Stimulated activated CD8-positive, alpha-beta memory T cell treated with anti-CD3 and anti-CD28 coated beads, Interleukin-7, amount 100 ng/mL, for 4 hours (primary cell): ENCODE results near the gene NETO2.

Experiments used
- DNase-seq, 2 donors: peaks; one replicate each; pipeline ENCODE4 v3.0.0-alpha.2; 2020; ENCODE audit warnings: low read depth in 2 of 2

The NETO2 gene

DNA sequence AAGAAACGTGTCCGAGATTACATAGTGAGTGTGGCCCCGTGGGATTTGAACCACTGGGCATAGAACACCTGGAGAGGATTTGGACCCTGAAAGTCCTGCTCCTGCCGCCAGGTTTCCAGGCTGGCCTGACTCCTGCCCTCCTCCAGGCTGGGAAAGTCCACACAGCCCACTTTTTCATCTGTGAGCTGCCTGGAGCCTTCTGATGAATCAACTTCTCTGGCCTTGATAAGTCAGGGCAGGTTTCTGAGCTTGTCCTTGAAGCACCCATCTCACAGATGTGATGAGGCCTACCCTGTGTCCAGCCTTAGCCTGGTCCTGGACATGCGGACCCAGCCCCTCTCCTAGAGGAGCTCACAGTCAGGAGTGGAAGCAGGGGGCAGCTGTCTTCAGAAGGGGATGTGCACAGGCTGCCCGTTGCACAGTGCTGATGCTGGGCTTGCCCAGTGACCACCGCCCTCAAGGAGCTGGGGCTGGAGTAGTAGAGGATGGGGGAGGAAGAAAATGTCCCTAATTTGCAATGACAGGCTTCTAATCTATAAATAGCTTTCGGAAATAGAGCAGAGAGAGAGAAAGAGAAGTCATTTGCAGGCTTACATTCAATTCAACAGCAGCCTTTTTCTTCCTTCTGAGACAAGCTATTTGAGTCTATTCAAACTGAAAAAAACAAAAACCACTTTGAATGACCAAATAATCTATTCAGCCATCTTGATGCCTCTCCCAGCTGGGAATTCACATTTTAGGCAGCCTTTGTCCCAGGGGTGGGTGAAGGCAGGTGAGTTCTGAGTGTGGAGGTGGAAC, 96.8 kb downstream of the NETO2 start:
- DNase-seq, result no peak

DNA sequence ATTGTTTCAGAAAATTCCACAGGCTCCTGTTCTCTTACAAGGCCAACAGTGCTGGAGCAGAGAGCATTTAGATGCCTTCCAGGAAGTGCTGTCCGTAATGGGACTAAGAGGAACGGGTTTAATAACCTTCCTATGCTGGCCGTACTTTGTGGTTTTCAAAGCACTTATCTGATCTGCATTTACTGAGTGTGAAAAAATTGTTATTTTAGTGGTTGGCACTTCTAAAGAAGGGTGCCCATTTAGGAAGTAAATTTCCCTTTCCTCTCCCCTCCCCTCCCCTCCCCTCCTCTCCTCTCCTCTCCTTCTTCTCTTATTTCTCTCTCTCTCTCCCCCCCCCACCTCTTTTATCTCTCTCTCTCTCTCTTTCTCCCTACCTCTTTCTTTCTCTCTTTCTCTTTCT, 98.3 kb downstream of the NETO2 start:
- no peak for DNase-seq

DNA sequence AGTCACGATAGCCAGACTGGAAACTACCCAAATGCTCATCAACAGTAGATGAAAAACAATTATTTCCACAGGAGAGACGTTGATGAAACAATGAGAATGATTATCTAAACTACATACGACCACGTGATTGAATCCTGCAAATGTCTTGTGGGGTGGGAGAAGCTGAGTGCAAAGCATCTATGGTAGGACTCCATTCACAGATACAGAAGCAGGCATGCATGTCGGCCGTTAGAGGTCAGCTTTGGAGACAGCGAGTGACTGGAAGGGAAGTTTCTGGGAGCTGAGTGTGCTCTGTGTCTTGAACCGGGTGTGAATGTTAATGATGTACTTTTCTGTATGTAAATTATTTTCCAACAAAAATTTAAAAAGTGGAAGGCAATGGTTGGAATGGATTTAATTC, 98.7 kb downstream of the NETO2 start:
- DNase-seq, result no peak

DNA sequence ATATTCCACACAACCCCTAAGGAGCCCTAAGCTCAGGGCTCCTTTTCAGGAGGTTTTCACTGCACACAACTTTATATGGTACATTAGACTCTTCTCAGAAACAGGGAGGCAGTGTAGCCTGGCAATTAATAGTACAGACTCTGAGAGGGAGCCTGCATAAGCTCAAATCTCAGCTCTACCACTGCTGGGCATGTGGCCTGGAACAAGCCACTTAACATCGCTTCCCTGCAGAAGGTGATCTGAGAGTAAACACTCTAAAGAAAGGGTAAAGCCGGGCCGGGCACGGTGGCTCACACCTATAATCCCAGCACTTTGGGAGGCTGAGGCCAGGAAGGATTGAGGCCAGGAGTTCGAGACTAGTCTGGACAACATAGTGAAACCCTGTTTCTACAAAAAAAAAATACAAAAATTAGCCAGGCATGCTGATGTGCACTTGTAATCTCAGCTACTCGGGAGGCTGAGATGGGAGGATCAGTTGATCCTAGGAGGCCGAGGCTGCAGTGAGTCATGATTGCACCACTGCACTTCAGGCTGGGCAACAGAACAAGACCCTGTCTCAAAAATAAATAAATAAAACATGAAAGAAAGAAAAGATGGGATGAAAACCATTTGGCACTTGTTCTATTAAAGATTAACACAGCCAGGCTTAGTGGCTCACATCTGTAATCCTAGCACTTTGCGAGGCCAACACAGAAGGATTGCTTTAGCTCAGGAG, 99.6 kb downstream of the NETO2 start:
- DNase-seq, result no peak

DNA sequence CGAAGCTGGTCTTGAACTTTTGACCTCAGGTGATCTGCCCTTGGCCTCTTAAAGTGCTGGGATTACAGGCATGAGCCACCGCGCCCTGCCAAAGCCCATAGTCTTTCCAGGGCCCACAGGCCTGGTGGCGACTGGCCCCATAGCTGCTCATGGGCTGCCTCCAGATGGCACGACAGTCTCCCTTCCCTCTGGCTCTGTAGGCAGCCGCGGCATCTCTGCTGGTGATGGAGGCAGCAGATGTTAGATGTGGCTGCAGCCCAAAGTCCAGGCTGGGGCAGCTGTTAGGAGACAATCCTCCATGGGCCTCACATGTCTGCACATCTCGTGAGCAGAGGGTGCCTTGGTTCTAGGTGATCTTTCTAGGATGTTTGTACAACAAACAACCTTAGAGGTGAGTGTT, 100.5 kb downstream of the NETO2 start:
- no peak for DNase-seq

DNA sequence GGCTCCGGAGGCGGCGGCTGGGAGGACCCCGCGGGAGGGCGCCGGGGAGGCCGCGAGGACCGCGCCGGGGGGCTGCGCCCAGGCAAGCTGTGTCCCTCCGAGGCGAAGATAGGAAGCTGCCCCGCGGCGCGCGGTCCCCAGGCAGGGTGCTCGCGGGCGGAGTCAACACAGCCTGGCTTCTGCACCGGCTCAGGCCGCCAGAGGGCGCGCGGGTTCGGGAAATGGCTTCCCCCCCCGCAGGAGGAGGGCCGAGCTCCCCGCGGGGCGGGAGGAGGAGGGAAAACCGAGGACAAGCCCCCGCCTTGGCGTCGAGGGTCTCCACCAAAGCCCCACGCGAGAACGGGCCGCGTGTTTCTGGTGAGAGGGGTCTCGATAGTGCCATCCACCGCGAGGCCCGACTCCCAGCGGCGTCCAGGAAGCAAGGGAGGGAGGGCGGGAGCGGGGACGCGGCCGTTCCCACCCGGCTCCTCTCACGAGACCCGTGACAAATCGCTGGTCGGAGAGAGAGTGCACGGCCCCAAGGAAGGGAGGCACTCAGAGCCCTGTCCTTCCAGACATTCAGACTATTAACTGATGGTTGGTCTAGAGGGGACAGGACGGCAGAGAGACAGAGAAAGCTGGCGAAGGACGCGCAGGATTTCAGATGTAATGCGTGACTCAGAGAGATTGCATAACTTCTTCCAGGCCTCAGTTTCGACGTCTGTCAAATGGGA, 105.8 kb downstream of the NETO2 start:
- DNase-seq, result peak; percentile 78 to 79

DNA sequence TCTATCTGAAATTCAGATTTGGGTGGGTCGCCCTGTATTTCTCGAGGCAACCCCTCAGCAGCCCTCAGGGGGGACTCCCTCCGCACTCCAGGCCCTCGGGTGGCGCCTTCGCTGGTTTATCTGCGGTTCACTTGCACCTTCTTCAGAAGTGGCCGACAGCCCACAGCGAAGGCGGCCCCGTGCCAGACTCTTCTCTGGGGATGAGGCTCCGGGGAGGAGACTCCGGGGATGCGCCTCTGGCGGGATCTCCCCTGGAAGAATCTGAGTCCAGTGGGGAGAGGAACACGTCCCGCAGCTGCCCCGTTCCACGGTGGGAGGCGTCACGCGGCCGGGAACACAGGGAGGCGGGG, 106.4 kb downstream of the NETO2 start:
- DNase-seq, result peak in 1 of 2 donors; percentile 6

DNA sequence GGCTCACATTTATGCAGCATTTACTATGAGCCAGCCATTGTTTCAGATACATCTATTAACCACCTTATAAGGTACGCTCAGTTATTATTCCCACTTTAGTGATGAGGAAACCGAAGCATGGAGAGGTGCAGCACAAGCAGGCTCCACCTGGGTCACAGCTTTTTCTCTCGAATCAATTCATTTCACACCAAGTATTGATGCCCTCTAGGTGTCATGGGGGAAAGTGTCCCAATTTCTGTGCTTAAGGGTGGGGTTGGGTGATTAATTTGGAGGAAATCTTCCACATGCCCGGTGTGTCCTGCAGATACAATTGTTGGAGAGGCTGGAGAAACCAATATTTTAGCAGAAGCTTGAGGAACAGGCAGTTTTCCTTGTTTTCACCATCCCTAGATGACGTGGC, 107.5 kb downstream of the NETO2 start:
- DNase-seq, result no peak

DNA sequence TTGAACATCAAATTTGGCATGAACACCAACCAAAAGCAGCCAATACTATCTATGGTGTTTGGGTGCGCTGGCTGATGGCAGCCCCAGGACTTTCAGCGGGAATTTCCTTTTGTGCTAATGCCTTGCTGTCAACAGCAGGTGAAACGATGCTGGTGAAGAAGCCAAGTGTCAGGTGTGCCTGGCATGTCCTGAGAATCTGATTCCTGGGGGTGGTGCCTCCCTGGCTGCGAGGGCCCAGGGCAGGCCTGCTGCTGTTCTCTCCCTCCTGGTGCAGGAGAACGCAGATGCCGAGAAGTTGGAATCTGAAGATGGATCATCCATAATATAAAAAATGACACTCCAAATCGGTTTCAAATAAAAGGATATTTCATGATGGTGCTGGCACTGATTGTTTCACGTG, 108.3 kb downstream of the NETO2 start:
- no peak for DNase-seq

DNA sequence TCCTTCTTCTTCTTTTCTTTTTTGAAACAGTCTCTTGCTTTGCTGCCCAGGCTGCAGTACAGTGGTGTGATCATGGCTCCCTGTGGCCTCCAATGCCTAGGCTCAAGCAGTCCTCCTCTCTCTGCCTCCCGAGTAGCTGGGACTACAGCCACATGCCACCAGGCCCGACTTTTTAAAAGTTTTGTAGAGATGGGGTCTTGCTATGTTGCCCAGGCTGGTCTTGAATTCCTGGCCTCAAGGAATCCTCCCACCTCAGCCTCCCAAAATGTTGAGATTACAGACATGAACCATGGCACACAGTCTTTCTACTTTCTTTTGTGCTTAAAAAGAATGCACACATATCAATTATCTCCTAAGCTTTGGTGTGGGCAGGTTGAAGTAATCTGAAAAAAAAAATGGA, 109.3 kb downstream of the NETO2 start:
- DNase-seq, result no peak

DNA sequence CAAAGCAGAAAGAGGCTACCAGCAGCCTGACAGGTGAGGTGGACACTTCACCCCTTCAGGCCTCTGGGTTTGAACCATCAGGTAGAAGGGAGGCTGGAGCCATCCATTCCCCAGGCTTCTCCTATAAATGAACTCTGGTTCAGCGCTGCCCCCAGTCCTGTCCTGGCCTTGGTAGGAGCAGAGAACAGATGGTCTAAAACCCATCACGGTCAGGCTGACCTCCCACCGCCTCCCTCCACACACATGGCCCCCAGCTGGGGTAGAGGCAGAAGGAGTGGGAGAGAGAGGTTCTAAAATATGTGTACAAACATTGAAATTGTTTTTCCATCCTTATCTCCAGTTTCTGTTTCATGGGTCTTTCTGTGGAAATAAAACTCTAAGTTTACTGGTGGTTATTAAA, 110.6 kb downstream of the NETO2 start:
- DNase-seq, result no peak

DNA sequence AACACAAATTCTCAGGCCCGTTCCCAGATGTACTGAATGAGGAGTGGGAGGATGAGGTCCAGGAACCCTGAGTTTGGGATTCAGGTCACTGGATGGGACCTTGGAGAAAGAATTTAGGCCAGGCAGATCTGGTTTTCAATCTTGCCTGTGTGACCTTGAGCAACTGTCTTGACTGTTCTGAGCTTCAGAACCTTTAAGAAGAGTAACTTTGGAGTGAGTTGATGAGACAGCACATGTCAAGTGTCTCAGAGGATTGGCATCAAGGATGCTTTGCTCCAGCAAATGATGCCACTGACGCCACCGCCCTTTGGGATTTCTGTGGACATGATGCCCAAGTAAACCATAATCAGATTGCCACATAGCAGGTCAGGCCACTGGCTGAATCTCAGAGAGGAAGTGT, 114.0 kb downstream of the NETO2 start:
- no peak for DNase-seq

DNA sequence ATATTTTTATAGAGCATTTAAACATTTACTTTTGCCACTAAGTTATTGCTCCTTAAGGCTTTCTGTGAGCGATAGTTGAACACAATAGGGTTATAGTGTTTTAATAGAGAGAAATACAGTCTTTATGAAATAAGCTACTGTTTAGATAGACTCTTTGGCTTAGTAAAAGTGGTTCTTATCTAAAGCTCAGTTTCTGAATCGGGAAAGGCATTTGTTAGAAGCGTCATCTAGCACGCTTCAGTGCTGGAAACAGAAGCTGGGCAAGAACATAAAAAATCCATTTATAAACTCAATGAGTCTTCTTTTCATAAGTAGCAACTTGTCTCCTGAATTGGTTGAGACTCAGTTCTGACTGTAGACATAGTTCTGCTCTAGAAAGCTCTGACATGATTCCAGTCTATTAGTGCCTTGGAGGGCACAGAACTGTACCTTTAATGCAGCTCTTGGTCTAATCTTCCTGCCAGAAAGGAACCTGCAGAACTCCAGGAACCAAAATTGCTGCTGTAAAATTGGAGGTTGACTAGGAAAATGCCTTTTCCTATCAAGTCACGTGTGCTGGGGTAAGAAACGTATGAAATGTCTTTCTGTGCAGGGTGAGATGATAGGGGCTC, 114.9 kb downstream of the NETO2 start:
- DNase-seq, result no peak
